Fibroblast of the aortic adventitia (primary cell): Measurements from ENCODE around the gene TRPM7. TPM values are rescaled to one million over a fixed set of nuclear protein-coding genes. Genes with fewer than 3 reads are reported as not detected.

Source experiments
- DNase-seq: peaks from one replicate; pipeline ENCODE4 v3.0.0-alpha.2; 2010; ENCODE audit warnings: low read depth
- H3K4me3 ChIP-seq: 2 replicates; pipeline ENCODE4 v1.5.1; 2011; ENCODE audit warnings: low read depth, mild to moderate bottlenecking, control low read depth, low read length, moderate library complexity
- CTCF ChIP-seq: IDR thresholded peaks from 2 replicates; pipeline ENCODE4 v1.5.1; 2011; ENCODE audit warnings: mild to moderate bottlenecking, low read length, control low read depth, inconsistent platforms; ENCODE audit not compliant: insufficient read depth
- total RNA-seq: library from RNA; depleted of rRNA; stranded (reverse); fragments of >200 nt; gene quantifications from 2 replicates; pipeline ENCODE4 v1.2.3, GENCODE V29; 2012; ENCODE audit warnings: low replicate concordance

Gene TRPM7
- total RNA-seq, 1 donor: 101 TPM

- H3K4me3 ChIP-seq: no peak overlapping the region
- DNase-seq: no peak
- no peak for TF ChIP-seq CTCF
Observed at GRCh38 chr15:50563756-50564155, 122.8 kb downstream of the TRPM7 start.

GRCh38 chr15:50562735-50563640 is 123.6 kb downstream of the TRPM7 start:
- no peak for TF ChIP-seq CTCF
- H3K4me3 ChIP-seq: no peak overlapping the region
- no peak for DNase-seq

- no peak overlapping the region for H3K4me3 ChIP-seq
- no peak for TF ChIP-seq CTCF
- DNase-seq: no peak
Observed at GRCh38 chr15:50558012-50558411, 128.6 kb downstream of the TRPM7 start.

GRCh38 chr15:50556642-50557371 is 129.8 kb downstream of the TRPM7 start:
- no peak for DNase-seq
- no peak overlapping the region for H3K4me3 ChIP-seq
- no peak for TF ChIP-seq CTCF

- no peak overlapping the region for H3K4me3 ChIP-seq
- no peak for TF ChIP-seq CTCF
- no peak for DNase-seq
Observed at GRCh38 chr15:50552238-50552637, 134.4 kb downstream of the TRPM7 start.

GRCh38 chr15:50549326-50549725 is 137.3 kb downstream of the TRPM7 start:
- no peak for DNase-seq
- H3K4me3 ChIP-seq: no peak overlapping the region
- no peak for TF ChIP-seq CTCF
